Cerebellar nuclear complex (tissue), 1 donor: Measurements from ENCODE around the gene AK1.

Experiments
- DNase-seq, 2 experiments: peaks; one replicate each; lab custom pipeline; 2025; lab: John Stamatoyannopoulos, UW

AK1 gene

GRCh38 chr9:127908660-127908926 lies 31.1 kb upstream of the AK1 start:
- no peak for DNase-seq

GRCh38 chr9:127907867-127908659 lies 30.6 kb upstream of the AK1 start:
- DNase-seq = no peak

- DNase-seq = no peak
Measured at GRCh38 chr9:127905788-127906191, 28.3 kb upstream of the AK1 start.

- DNase-seq = no peak
Measured at GRCh38 chr9:127905004-127905728, 27.7 kb upstream of the AK1 start.

GRCh38 chr9:127904561-127905003 lies 27.1 kb upstream of the AK1 start:
- no peak for DNase-seq

GRCh38 chr9:127903557-127904475 lies 26.3 kb upstream of the AK1 start:
- no peak for DNase-seq

GRCh38 chr9:127899128-127899943 lies 21.9 kb upstream of the AK1 start, which contains the start of gene ST6GALNAC6:
Gene ST6GALNAC6 (minus strand): TSS chr9:127899603. CDS start chr9:127897981, 1,622 bp downstream.
- no peak for DNase-seq

GRCh38 chr9:127898433-127899127 lies 21.1 kb upstream of the AK1 start:
- no peak for DNase-seq

- DNase-seq = peak in 1 of 2 experiments; percentile 60
Measured at GRCh38 chr9:127897193-127897692, 19.8 kb upstream of the AK1 start.

GRCh38 chr9:127896395-127897192 lies 19.1 kb upstream of the AK1 start:
- no peak for DNase-seq

GRCh38 chr9:127895811-127896210 lies 18.3 kb upstream of the AK1 start:
- no peak for DNase-seq

- DNase-seq = no peak
Measured at GRCh38 chr9:127893392-127893791, 15.9 kb upstream of the AK1 start.

GRCh38 chr9:127892831-127893230 lies 15.4 kb upstream of the AK1 start:
- no peak for DNase-seq

- no peak for DNase-seq
Measured at GRCh38 chr9:127890053-127890452, 12.6 kb upstream of the AK1 start.

GRCh38 chr9:127887792-127888191 lies 10.3 kb upstream of the AK1 start:
- no peak for DNase-seq

GRCh38 chr9:127886401-127886972 lies 9.0 kb upstream of the AK1 start:
- no peak for DNase-seq

GRCh38 chr9:127885508-127886281 lies 8.2 kb upstream of the AK1 start:
- no peak for DNase-seq

- DNase-seq = no peak
Measured at GRCh38 chr9:127884976-127885490, 7.6 kb upstream of the AK1 start.
